Retina (tissue), 1 donor: Measurements from ENCODE around the gene CTSS.
A peak's percentile ranks its signal among the peaks of the same experiment; 100 is the strongest.
"Not testable (repeated sequence)": the region's sequence is repeated elsewhere in the genome, so short reads cannot be mapped to it uniquely, and the experiment has no call there.

Source experiments
- DNase-seq: peaks from one replicate; pipeline ENCODE4 v3.0.0-alpha.2; 2016

CTSS gene

GRCh38 chr1:150765296-150765976, at the start of gene CTSS:
TSS of gene CTSS (minus strand) at chr1:150765778. CDS start at chr1:150764763, 1,015 bp downstream.
- DNase-seq = no peak

- DNase-seq = peak; percentile 12
Observed at GRCh38 chr1:150813028-150813707, 47.6 kb upstream of the CTSS start.

GRCh38 chr1:150810958-150811659, 45.5 kb upstream of the CTSS start:
- no peak for DNase-seq

GRCh38 chr1:150809651-150810050, 44.1 kb upstream of the CTSS start:
- DNase-seq = no peak

- DNase-seq = no peak
Observed at GRCh38 chr1:150808846-150809245, 43.3 kb upstream of the CTSS start.

- DNase-seq = no peak
Observed at GRCh38 chr1:150808121-150808520, 42.5 kb upstream of the CTSS start, which contains the start of gene CTSK. TSS of gene CTSK (minus strand) at chr1:150808260. CDS start at chr1:150806805, 1,455 bp downstream.

GRCh38 chr1:150807249-150808023, 41.9 kb upstream of the CTSS start:
- no peak for DNase-seq

- no peak for DNase-seq
Observed at GRCh38 chr1:150805899-150806298, 40.3 kb upstream of the CTSS start.

GRCh38 chr1:150804671-150805070, 39.1 kb upstream of the CTSS start:
- DNase-seq = no peak

- no peak for DNase-seq
Observed at GRCh38 chr1:150799089-150799488, 33.5 kb upstream of the CTSS start.

- peak; percentile 42 for DNase-seq
Observed at GRCh38 chr1:150798525-150798924, 32.9 kb upstream of the CTSS start.

GRCh38 chr1:150796374-150796773, 30.8 kb upstream of the CTSS start:
- DNase-seq = no peak

GRCh38 chr1:150793778-150794177, 28.2 kb upstream of the CTSS start:
- not testable (repeated sequence) for DNase-seq

- no peak for DNase-seq
Observed at GRCh38 chr1:150793221-150793620, 27.6 kb upstream of the CTSS start.

GRCh38 chr1:150791585-150791984, 26.0 kb upstream of the CTSS start:
- DNase-seq = no peak

GRCh38 chr1:150789396-150789795, 23.8 kb upstream of the CTSS start:
- no peak for DNase-seq

- no peak for DNase-seq
Observed at GRCh38 chr1:150788946-150789345, 23.4 kb upstream of the CTSS start.

GRCh38 chr1:150787455-150787854, 21.9 kb upstream of the CTSS start:
- no peak for DNase-seq

GRCh38 chr1:150780510-150780909, 14.9 kb upstream of the CTSS start:
- no peak for DNase-seq

GRCh38 chr1:150778409-150778808, 12.8 kb upstream of the CTSS start:
- no peak for DNase-seq

GRCh38 chr1:150777544-150777943, 12.0 kb upstream of the CTSS start:
- DNase-seq = no peak

- DNase-seq = not testable (repeated sequence)
Observed at GRCh38 chr1:150775931-150776505, 10.4 kb upstream of the CTSS start.

GRCh38 chr1:150775276-150775675, 9.7 kb upstream of the CTSS start:
- DNase-seq = no peak
